ENCODE data around the gene FHOD1. TPM values are rescaled to one million over a fixed set of nuclear protein-coding genes. Genes with fewer than 3 reads are reported as not detected.

FHOD1 gene
- total and polyA plus RNA-seq, 2 of the 13 experiments (the other 11 are each of a cell fraction or from before 2014, with no cell fraction given), result 20.0 to 20.8 TPM

- TF ChIP-seq ZNF232 (CRISPR knock-in tag; IDR thresholded peaks at IDR 0.05; ENCODE audit: borderline replicate concordance) (no peak), SMARCC2 (IDR thresholded peaks at IDR 0.05) (no peak), PCBP2 (optimal IDR thresholded peaks at IDR 0.05; ENCODE audit: low read depth, low read length, poor library complexity, severe bottlenecking) (no peak), MTA1 (CRISPR knock-in tag; IDR thresholded peaks at IDR 0.05; ENCODE audit: borderline replicate concordance) (peak; percentile 86; the same call in 1 of the 2 replicates), ZNF260 (CRISPR knock-in tag; IDR thresholded peaks at IDR 0.05; ENCODE audit: borderline replicate concordance, low read depth) (no peak), JDP2 (CRISPR knock-in tag; IDR thresholded peaks at IDR 0.05; ENCODE audit: borderline replicate concordance) (no peak), ZNF713 (CRISPR knock-in tag; IDR thresholded peaks at IDR 0.05) (no peak), ZIK1 (CRISPR knock-in tag; IDR thresholded peaks at IDR 0.05; ENCODE audit: borderline replicate concordance, low read depth) (no peak), MIER2 (CRISPR knock-in tag; IDR thresholded peaks at IDR 0.05) (no peak), ZNF546 (CRISPR knock-in tag; conservative IDR thresholded peaks at IDR 0.05) (no peak), PHF8 (CRISPR knock-in tag; IDR thresholded peaks at IDR 0.05) (no peak), ZFP37 (CRISPR knock-in tag; IDR thresholded peaks at IDR 0.05; ENCODE audit: borderline replicate concordance) (no peak), ZBTB14 (CRISPR knock-in tag; IDR thresholded peaks at IDR 0.05) (no peak), SP4 (CRISPR knock-in tag; IDR thresholded peaks at IDR 0.05) (no peak), SMYD3 (CRISPR knock-in tag; IDR thresholded peaks at IDR 0.05) (no peak), NAIF1 (CRISPR knock-in tag; IDR thresholded peaks at IDR 0.05; ENCODE audit: borderline replicate concordance) (no peak), NR2F6 (IDR thresholded peaks at IDR 0.05) (no peak), NR2F6 (CRISPR knock-in tag; IDR thresholded peaks at IDR 0.05) (no peak), FOXO1 (CRISPR knock-in tag; IDR thresholded peaks at IDR 0.05) (no peak)
- TF ChIP-seq, protein P1, sequence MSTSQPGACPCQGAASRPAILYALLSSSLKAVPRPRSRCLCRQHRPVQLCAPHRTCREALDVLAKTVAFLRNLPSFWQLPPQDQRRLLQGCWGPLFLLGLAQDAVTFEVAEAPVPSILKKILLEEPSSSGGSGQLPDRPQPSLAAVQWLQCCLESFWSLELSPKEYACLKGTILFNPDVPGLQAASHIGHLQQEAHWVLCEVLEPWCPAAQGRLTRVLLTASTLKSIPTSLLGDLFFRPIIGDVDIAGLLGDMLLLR (CRISPR knock-in tag; IDR thresholded peaks at IDR 0.05), result 0 out of 2 replicates have a peak, but pooled peaks have one; percentile 55
- TF ChIP-seq, protein P2, sequence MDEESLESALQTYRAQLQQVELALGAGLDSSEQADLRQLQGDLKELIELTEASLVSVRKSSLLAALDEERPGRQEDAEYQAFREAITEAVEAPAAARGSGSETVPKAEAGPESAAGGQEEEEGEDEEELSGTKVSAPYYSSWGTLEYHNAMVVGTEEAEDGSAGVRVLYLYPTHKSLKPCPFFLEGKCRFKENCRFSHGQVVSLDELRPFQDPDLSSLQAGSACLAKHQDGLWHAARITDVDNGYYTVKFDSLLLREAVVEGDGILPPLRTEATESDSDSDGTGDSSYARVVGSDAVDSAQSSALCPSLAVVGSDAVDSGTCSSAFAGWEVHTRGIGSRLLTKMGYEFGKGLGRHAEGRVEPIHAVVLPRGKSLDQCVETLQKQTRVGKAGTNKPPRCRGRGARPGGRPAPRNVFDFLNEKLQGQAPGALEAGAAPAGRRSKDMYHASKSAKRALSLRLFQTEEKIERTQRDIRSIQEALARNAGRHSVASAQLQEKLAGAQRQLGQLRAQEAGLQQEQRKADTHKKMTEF (CRISPR knock-in tag; IDR thresholded peaks at IDR 0.05), result no peak
- TF ChIP-seq, protein P3, sequence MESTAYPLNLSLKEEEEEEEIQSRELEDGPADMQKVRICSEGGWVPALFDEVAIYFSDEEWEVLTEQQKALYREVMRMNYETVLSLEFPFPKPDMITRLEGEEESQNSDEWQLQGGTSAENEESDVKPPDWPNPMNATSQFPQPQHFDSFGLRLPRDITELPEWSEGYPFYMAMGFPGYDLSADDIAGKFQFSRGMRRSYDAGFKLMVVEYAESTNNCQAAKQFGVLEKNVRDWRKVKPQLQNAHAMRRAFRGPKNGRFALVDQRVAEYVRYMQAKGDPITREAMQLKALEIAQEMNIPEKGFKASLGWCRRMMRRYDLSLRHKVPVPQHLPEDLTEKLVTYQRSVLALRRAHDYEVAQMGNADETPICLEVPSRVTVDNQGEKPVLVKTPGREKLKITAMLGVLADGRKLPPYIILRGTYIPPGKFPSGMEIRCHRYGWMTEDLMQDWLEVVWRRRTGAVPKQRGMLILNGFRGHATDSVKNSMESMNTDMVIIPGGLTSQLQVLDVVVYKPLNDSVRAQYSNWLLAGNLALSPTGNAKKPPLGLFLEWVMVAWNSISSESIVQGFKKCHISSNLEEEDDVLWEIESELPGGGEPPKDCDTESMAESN (CRISPR knock-in tag; conservative IDR thresholded peaks at IDR 0.05), result 0 out of 2 replicates have a peak, but pooled peaks have one; percentile 25
- TF ChIP-seq, protein P4, sequence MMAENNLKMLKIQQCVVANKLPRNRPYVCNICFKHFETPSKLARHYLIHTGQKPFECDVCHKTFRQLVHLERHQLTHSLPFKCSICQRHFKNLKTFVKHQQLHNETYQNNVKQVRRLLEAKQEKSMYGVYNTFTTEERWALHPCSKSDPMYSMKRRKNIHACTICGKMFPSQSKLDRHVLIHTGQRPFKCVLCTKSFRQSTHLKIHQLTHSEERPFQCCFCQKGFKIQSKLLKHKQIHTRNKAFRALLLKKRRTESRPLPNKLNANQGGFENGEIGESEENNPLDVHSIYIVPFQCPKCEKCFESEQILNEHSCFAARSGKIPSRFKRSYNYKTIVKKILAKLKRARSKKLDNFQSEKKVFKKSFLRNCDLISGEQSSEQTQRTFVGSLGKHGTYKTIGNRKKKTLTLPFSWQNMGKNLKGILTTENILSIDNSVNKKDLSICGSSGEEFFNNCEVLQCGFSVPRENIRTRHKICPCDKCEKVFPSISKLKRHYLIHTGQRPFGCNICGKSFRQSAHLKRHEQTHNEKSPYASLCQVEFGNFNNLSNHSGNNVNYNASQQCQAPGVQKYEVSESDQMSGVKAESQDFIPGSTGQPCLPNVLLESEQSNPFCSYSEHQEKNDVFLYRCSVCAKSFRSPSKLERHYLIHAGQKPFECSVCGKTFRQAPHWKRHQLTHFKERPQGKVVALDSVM (CRISPR knock-in tag; IDR thresholded peaks at IDR 0.05), result no peak
These were observed 37.7 kb upstream of the FHOD1 start (continued) for GRCh38 chr16:67284699-67285646.
